H9 (cell line): ENCODE measurements around the gene IGDCC3. TPM values are rescaled to one million over a fixed set of nuclear protein-coding genes. Genes with fewer than 3 reads are reported as not detected.

Source experiments
- DNase-seq: peaks from one replicate; pipeline ENCODE4 v3.0.0-alpha.2; 2017
- H2AFZ ChIP-seq: one replicate; pipeline ENCODE4 v1.6.1; 2013; ENCODE audit warnings: mild to moderate bottlenecking, low read length, control low read depth, moderate library complexity
- H2AK5ac ChIP-seq: 2 replicates; pipeline ENCODE4 v1.6.1; 2013; ENCODE audit warnings: low read length, control low read depth, mixed read lengths; ENCODE audit not compliant: insufficient read length
- H2BK120ac ChIP-seq: one replicate; pipeline ENCODE4 v1.6.1; 2013; ENCODE audit warnings: low read depth, mild to moderate bottlenecking, low read length, control low read depth, inconsistent platforms; ENCODE audit not compliant: poor library complexity, severe bottlenecking
- H2BK12ac ChIP-seq: 2 replicates; pipeline ENCODE4 v1.6.1; 2013; ENCODE audit warnings: low read length, control low read depth, mixed read lengths, low read depth; ENCODE audit not compliant: insufficient read length
- H2BK15ac ChIP-seq: 2 replicates; pipeline ENCODE4 v1.6.1; 2013; ENCODE audit warnings: low read depth, low read length, control low read depth
- H2BK20ac ChIP-seq: one replicate; pipeline ENCODE4 v1.6.1; 2013; ENCODE audit warnings: low read depth, mild to moderate bottlenecking, low read length, control low read depth, inconsistent platforms; ENCODE audit not compliant: poor library complexity, severe bottlenecking
- H2BK5ac ChIP-seq: 2 replicates; pipeline ENCODE4 v1.6.1; 2013; ENCODE audit warnings: low read length, control low read depth, mixed read lengths; ENCODE audit not compliant: insufficient read length
- H3K14ac ChIP-seq: 2 replicates; pipeline ENCODE4 v1.6.1; 2013; ENCODE audit warnings: low read length, control low read depth; ENCODE audit not compliant: insufficient read depth
- H3K18ac ChIP-seq: 2 replicates; pipeline ENCODE4 v1.6.1; 2013; ENCODE audit warnings: low read depth, mild to moderate bottlenecking, mixed read lengths, low read length, control low read depth; ENCODE audit not compliant: insufficient read length
- H3K23ac ChIP-seq: 2 replicates; pipeline ENCODE4 v1.6.1; 2013; ENCODE audit warnings: low read length, control low read depth, mixed read lengths, low read depth; ENCODE audit not compliant: insufficient read length
- H3K23me2 ChIP-seq: 2 replicates; pipeline ENCODE4 v1.6.1; 2013; ENCODE audit warnings: low read depth, mild to moderate bottlenecking, mixed read lengths, low read length, control low read depth; ENCODE audit not compliant: insufficient read length, poor library complexity, severe bottlenecking
- H3K27ac ChIP-seq: 2 replicates; pipeline ENCODE4 v1.5.1; 2013; ENCODE audit warnings: low read length, control low read depth, mixed read lengths, low read depth; ENCODE audit not compliant: insufficient read length
- H3K27me3 ChIP-seq: 2 replicates; pipeline ENCODE4 v1.6.1; 2013; ENCODE audit warnings: low read length, control low read depth, inconsistent platforms; ENCODE audit not compliant: insufficient read depth
- H3K4ac ChIP-seq: 2 replicates; pipeline ENCODE4 v1.6.1; 2013; ENCODE audit warnings: low read depth, mild to moderate bottlenecking, control low read depth, inconsistent platforms, low read length, moderate library complexity
- H3K4me1 ChIP-seq: 2 replicates; pipeline ENCODE4 v1.6.1; 2013; ENCODE audit warnings: low read length, control low read depth, inconsistent platforms; ENCODE audit not compliant: insufficient read depth
- H3K4me2 ChIP-seq: 2 replicates; pipeline ENCODE4 v1.6.1; 2013; ENCODE audit warnings: low read length, control low read depth, mixed read lengths; ENCODE audit not compliant: insufficient read length, insufficient read depth
- H3K56ac ChIP-seq: 2 replicates; pipeline ENCODE4 v1.6.1; 2013; ENCODE audit warnings: low read depth, mild to moderate bottlenecking, mixed read lengths, low read length, control low read depth; ENCODE audit not compliant: insufficient read length
- H3K79me1 ChIP-seq: 2 replicates; pipeline ENCODE4 v1.6.1; 2013; ENCODE audit warnings: low read depth, mild to moderate bottlenecking, moderate library complexity, low read length, control low read depth, inconsistent platforms; ENCODE audit not compliant: insufficient read depth, poor library complexity, severe bottlenecking
- H3K79me2 ChIP-seq: 2 replicates; pipeline ENCODE4 v1.6.1; 2013; ENCODE audit warnings: low read length, control low read depth, inconsistent platforms; ENCODE audit not compliant: insufficient read depth
- H3K9ac ChIP-seq: 2 replicates; pipeline ENCODE4 v1.6.1; 2013; ENCODE audit warnings: low read length, control low read depth, mixed read lengths; ENCODE audit not compliant: insufficient read length; ENCODE audit errors: extremely low read depth
- H3K9me3 ChIP-seq: one replicate; pipeline ENCODE4 v1.6.1; 2013; ENCODE audit warnings: low read depth, low read length, inconsistent platforms; ENCODE audit not compliant: control insufficient read depth
- H3T11ph ChIP-seq: one replicate; pipeline ENCODE4 v1.6.1; 2013; ENCODE audit warnings: mild to moderate bottlenecking, low read length, control low read depth, inconsistent platforms
- H4K20me1 ChIP-seq: one replicate; pipeline ENCODE4 v1.6.1; 2013; ENCODE audit not compliant: control insufficient read depth, insufficient read length, insufficient read depth
- H4K5ac ChIP-seq: 2 replicates; pipeline ENCODE4 v1.6.1; 2013; ENCODE audit warnings: low read depth, mild to moderate bottlenecking, mixed read lengths, low read length, control low read depth; ENCODE audit not compliant: insufficient read length
- H4K8ac ChIP-seq: replicated peaks from 2 replicates; pipeline ENCODE4 v1.6.1; 2013; ENCODE audit warnings: low read length, control low read depth, mixed read lengths, low read depth; ENCODE audit not compliant: insufficient read length
- H4K91ac ChIP-seq: 2 replicates; pipeline ENCODE4 v1.6.1; 2013; ENCODE audit warnings: low read depth, mild to moderate bottlenecking, moderate library complexity, mixed read lengths, low read length, control low read depth; ENCODE audit not compliant: insufficient read length
- H3K27ac Mint-ChIP-seq, 3 experiments: 2 replicates in 2 of 3; 3 replicates in 1 of 3; pipeline ENCODE4 v1.8.0; 2020 to 2021; ENCODE audit warnings: mixed read lengths in 3 of 3, mild to moderate bottlenecking in 1 of 3, moderate library complexity in 1 of 3
- H3K27me3 Mint-ChIP-seq: 2 replicates; pipeline ENCODE4 v1.8.0; 2021; ENCODE audit warnings: low read depth, mild to moderate bottlenecking, moderate library complexity, mixed read lengths
- H3K36me3 Mint-ChIP-seq, 3 experiments: 2 replicates in 2 of 3; 3 replicates in 1 of 3; pipeline ENCODE4 v1.8.0; 2020 to 2021; ENCODE audit warnings: low read depth in 3 of 3, mixed read lengths in 3 of 3; ENCODE audit not compliant: insufficient read depth in 1 of 3
- H3K4me1 Mint-ChIP-seq, 2 experiments: 2 replicates each; pipeline ENCODE4 v1.8.0; 2020; ENCODE audit warnings: mixed read lengths in 2 of 2
- H3K4me3 Mint-ChIP-seq, 2 experiments: 2 replicates in 1 of 2; 3 replicates in 1 of 2; pipeline ENCODE4 v1.8.0; 2020 to 2021; ENCODE audit warnings: mild to moderate bottlenecking in 2 of 2, mixed read lengths in 2 of 2, moderate library complexity in 1 of 2
- H3K9me3 Mint-ChIP-seq, 2 experiments: 2 replicates in 1 of 2; 3 replicates in 1 of 2; pipeline ENCODE4 v1.8.0; 2020; ENCODE audit warnings: mild to moderate bottlenecking in 2 of 2, mixed read lengths in 2 of 2, moderate library complexity in 1 of 2
- WGBS: extraction: QIAGEN DNeasy Blood & Tissue Kit; methylation state at CpG from one replicate; pipeline ENCODE4 v1.1.7; 2013; ENCODE audit warnings: missing lambda C conversion rate, low lambda C conversion rate, mixed read lengths; ENCODE audit not compliant: insufficient read length; ENCODE audit errors: extremely low coverage; 5-methylcytosine and 5-hydroxymethylcytosine counted together
- total RNA-seq: library from RNA; stranded (reverse); gene quantifications from 2 replicates; pipeline ENCODE4 v1.2.1, GENCODE V29; 2021
- TF ChIP-seq, protein P1 (sequence below): fragments of 200-600 bp; sonication (generic); conservative IDR thresholded peaks from 3 replicates; pipeline ENCODE4 v1.8.0; 2021; ENCODE audit warnings: antibody characterized with exemption, mild to moderate bottlenecking

Gene IGDCC3
- total RNA-seq, 1 experiment from 2014 or later = 18.9 TPM

DNA sequence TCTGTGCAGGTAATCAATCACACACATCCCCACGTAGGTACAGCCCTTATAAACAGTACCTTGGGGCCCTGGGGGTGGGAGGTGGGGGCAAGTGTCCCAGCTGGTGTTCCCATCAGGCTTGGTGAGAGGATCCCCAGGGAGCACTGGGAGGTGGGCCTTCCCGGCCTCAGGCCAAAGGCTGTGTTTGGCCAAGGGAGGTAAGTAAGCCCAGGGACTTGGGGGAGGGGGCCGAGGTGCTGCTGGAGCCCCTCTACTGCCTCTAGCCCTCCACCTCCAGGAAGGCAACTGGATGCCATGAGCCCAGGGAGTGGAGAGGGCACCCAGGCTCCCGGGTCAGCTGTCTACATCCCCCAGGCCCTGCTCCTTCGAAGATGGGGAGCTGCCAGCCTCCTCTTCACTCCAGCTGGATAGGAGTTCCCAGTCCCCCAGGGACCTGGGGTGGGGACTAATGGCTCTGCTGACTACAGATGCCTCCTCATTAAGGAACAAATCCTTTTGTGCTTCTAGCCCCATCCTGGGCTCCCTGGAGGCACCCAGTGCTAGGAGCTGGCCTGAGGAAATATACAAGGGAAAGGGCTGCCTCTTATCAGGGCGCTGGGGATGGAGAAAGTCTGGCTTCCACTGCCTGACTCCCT is 40.2 kb downstream of the IGDCC3 start:
- Histone ChIP-seq H3K4ac (no peak overlapping the region), H3K27me3 (no peaks in the 10 kb centered on the region), H3K23me2 (no peaks in the 10 kb centered on the region), H3K4me1 (peaks cover 13% of the 10 kb centered on the region; the same call in 1 of the 2 replicates), H2AFZ (no peak overlapping the region), H4K20me1 (no peaks in the 10 kb centered on the region), H4K5ac (no peak overlapping the region), H2BK15ac (no peak overlapping the region), H3K79me2 (no peaks in the 10 kb centered on the region; the same call in 1 of the 2 replicates), H3K9me3 (no peaks in the 10 kb centered on the region), H3K14ac (no peak overlapping the region), H3K27ac (no peak overlapping the region), H2AK5ac (no peak overlapping the region), H4K8ac (no peak overlapping the region), H3K23ac (no peak overlapping the region), H3T11ph (no peak overlapping the region), H3K56ac (no peak overlapping the region), H2BK5ac (no peak overlapping the region), H2BK20ac (no peak overlapping the region), H3K4me2 (no peak overlapping the region), H3K18ac (no peak overlapping the region), H2BK12ac (no peak overlapping the region), H3K79me1 (no peaks in the 10 kb centered on the region), H3K9ac (no peak overlapping the region), H2BK120ac (no peak overlapping the region), H4K91ac (no peak overlapping the region)
- H3K9me3 Mint-ChIP-seq = no peaks in the 10 kb centered on the region
- H3K27ac Mint-ChIP-seq = no peak overlapping the region
- H3K27me3 Mint-ChIP-seq = no peaks in the 10 kb centered on the region
- peaks cover 0 to 2% (median 0%) of the 10 kb centered on the region in 3 experiments; a peak in 3 of 7 replicates for H3K36me3 Mint-ChIP-seq
- DNase-seq = no peak
- WGBS = no CpG with 5 or more reads among the region's 6 CpGs
- TF ChIP-seq, protein P1, sequence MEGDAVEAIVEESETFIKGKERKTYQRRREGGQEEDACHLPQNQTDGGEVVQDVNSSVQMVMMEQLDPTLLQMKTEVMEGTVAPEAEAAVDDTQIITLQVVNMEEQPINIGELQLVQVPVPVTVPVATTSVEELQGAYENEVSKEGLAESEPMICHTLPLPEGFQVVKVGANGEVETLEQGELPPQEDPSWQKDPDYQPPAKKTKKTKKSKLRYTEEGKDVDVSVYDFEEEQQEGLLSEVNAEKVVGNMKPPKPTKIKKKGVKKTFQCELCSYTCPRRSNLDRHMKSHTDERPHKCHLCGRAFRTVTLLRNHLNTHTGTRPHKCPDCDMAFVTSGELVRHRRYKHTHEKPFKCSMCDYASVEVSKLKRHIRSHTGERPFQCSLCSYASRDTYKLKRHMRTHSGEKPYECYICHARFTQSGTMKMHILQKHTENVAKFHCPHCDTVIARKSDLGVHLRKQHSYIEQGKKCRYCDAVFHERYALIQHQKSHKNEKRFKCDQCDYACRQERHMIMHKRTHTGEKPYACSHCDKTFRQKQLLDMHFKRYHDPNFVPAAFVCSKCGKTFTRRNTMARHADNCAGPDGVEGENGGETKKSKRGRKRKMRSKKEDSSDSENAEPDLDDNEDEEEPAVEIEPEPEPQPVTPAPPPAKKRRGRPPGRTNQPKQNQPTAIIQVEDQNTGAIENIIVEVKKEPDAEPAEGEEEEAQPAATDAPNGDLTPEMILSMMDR = no peak
- peak overlapping the region in 1 of 2 experiments; percentile 42; a peak in 1 of 5 replicates for H3K4me3 Mint-ChIP-seq
- H3K4me1 Mint-ChIP-seq = peaks cover 65 to 69% of the 10 kb centered on the region in 2 experiments
